WI38 (cell line): ENCODE data around the gene PRPF40B.

Source experiments
- H3K4me3 ChIP-seq: 2 replicates; pipeline ENCODE4 v1.5.1; 2011; ENCODE audit warnings: low read depth, mild to moderate bottlenecking, control low read depth, low read length
- CTCF ChIP-seq: IDR thresholded peaks from 2 replicates; pipeline ENCODE4 v1.5.1; 2012; ENCODE audit warnings: low read depth, mild to moderate bottlenecking, control low read depth, low read length

PRPF40B gene

GRCh38 chr12:49652921-49653520 lies 29.7 kb downstream of the PRPF40B start:
- H3K4me3 ChIP-seq: no peak overlapping the region
- no peak for TF ChIP-seq CTCF

GRCh38 chr12:49654715-49655114 lies 31.4 kb downstream of the PRPF40B start:
- TF ChIP-seq CTCF: no peak
- no peak overlapping the region for H3K4me3 ChIP-seq

- H3K4me3 ChIP-seq: no peak overlapping the region
- no peak for TF ChIP-seq CTCF
Observed at GRCh38 chr12:49655595-49656236, 32.4 kb downstream of the PRPF40B start.

GRCh38 chr12:49658276-49658675 lies 34.9 kb downstream of the PRPF40B start:
- no peak for TF ChIP-seq CTCF
- no peak overlapping the region for H3K4me3 ChIP-seq

- TF ChIP-seq CTCF: no peak
Observed at GRCh38 chr12:49659753-49660152, 36.4 kb downstream of the PRPF40B start.

GRCh38 chr12:49661191-49661590 lies 37.8 kb downstream of the PRPF40B start:
- no peak for TF ChIP-seq CTCF
- H3K4me3 ChIP-seq: no peak overlapping the region

More at GRCh38 chr12:49659753-49660152, 36.4 kb downstream of the PRPF40B start:
- no peak overlapping the region for H3K4me3 ChIP-seq

GRCh38 chr12:49661746-49662145 lies 38.4 kb downstream of the PRPF40B start:
- TF ChIP-seq CTCF: no peak
- no peak overlapping the region for H3K4me3 ChIP-seq
